Measurements from ENCODE around the gene STK39.

GRCh38 chr2:168035458-168035857, 211.9 kb downstream of the STK39 start:
- TF ChIP-seq CTCF (IDR thresholded peaks at IDR 0.05) (no peak), POLR2A (IDR thresholded peaks at IDR 0.05) (no peak), POLR2AphosphoS5 (IDR thresholded peaks at IDR 0.05) (no peak), EP300 (IDR thresholded peaks at IDR 0.05) (no peak)
